Measurements from ENCODE around the gene TTC33. TPM values are rescaled to one million over a fixed set of nuclear protein-coding genes. Genes with fewer than 3 reads are reported as not detected.

Gene TTC33
- total RNA-seq, 1 donor from 2014 or later = 16.2 TPM

DNA sequence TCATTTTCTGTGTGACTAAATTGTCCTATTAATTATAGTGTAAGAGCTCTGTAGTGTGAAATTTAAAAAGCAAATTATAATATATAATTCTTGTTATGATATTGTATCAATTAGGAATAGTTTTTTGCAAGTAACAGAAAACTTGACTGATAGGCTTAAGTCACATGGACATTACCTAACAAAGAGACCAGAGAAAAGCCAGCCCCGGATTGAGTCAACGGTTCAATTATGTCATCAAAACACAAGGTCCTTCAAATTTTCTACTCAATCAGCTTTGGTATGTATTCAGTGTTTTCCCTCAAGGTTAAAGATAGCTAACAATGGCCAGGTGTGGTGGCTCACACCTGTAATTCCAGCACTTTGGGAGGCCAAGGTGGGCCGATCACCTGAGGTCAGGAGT lies 202.8 kb downstream of the TTC33 start:
- intact Hi-C loops (cut with micrococcal nuclease) = no loop called here

DNA sequence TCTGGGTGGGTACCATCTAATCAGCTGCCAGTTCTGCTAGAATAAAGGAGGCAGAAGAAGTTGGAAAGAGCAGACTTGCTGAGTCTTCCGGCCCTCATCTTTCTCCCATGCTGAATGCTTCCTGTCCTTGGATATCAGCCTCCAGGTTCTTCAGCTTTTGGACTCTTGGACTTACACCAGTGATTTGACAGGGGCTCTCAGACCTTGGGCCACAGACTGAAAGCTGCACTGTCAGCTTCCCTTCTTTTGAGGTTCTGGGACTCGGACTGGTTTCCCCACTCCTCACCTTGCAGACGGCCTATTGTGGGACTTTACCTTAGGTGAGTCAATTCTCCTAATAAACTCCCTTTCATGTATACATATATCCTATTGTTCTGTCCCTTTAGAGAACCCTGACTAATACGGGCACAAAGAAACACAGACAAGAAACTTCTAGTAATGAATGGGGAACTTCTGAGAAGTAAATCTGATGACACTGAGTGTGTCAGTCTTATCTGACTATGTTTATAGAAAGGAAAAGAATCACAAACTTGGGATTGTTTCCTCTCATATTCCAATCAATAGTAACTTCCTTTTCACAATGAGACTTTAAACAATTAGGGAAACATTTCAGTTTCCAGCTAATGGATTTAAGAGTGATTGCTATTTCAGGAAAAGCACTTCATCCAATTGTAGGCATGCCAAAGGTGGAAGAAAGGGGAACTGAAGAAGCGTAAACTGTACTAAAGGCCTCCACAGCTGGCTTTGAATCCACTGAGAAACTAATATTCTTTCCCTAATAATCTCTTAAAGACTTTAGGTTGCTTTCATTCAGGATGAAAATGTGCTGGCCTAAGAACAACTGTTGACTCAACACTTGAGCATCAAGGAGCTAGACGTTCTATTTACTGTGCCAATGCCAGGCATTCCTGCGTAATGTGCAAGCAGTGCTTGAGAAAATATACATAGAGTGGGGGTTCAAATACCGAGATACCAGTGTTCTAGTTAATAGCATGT lies 204.0 kb downstream of the TTC33 start:
- intact Hi-C loops (cut with micrococcal nuclease) = no loop called here

DNA sequence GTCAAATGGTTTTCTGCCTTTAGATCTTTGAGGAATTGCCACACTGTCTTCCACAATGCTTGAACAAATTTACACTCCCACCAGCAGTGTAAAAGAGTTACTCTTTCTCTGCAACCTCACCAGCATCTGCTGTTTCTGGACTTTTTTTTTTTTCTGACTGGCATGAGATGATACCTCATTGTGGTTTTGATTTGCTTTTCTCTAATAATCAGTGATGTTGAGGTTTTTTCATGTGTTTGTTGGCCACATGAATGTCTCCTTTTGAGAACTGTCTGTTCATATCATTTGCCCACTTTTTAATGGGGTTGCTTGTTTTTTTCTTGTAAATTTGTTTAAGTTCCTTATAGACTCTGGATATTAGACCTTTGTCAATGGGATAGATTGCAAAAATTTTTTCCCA lies 205.3 kb downstream of the TTC33 start:
- intact Hi-C loops (cut with micrococcal nuclease) = no loop called here

DNA sequence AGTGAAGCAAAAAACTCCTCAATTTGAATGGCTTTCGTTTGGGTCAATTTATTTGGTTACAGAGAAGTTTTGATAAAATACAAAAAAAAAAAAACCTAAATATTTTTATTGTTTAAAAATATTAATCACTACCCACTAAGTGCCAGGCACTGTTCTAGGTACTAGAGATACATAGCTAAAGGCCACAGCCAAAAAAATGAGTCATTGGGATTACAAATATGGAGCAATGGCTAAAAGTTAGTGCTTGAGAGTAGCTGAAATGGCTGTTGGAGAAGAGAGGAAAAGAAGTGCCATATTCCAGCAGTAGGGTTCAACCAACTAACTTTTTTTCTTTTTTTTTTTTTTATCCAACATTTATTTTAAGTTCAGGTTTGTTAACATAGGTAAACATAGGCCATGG lies 206.1 kb downstream of the TTC33 start:
- intact Hi-C loops (cut with micrococcal nuclease) = no loop called here

DNA sequence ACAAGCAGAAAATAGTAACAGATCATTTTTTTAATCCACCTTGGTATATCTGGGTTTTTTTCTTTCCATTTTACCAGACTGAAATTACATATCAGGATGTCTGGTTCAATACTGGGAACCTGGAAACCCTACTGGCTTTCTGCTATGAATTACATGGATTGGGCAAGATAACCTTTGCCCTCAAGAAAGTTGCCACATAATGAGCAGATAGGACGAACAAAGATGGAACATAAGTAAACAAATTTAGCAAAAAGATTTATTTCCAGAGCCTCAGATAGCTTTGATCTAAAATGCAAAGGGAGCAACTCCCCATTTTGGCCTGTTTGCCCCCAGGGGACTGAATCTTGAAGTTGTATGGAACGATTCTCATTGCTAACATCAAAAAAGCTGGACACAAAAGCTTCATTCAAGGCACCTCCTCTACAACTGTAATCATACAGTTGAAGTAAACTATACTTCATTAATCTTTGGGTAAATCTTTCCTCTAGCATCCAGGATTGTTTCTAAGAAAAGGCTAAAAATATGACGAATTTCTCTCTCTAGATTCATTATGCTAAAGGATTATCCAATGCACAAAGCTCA lies 207.7 kb downstream of the TTC33 start:
- intact Hi-C loops (cut with micrococcal nuclease) = no loop called here

DNA sequence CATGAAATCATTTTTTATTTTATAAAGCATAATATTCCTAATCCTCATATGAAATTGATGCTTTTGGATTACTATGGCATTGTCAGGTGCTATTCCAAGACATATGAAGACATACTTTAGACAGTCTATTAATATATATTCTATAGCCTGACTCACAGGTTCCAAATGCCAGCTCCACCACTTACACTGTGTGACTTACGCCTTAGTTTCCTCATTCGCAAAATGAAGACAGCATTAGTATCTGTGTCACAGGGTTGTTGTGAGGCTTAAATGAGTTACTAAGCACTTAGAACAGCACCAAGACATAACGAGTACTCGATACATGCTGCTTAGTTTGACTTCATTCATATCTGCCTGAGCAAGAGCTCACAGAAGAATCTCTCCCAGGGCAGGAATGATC lies 208.2 kb downstream of the TTC33 start:
- intact Hi-C loops (cut with micrococcal nuclease) = no loop called here

DNA sequence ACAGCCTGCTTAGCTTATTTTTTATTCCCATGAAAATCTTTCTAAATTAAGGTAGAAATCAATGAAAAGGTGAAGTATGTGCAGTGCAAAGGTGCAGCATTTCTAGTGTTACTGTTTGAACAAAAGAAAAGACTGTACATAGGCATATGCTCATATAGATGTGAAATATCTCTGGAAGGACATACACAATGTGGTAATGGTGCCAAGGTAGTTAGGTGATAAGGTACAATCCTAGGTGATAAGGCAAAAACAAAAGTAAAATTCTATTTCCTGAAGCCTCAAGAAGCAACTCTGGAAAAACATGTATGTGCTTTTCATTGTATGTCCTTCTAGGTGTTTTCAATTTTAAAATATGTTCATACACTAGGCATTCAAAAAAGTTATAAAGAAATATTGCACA lies 215.5 kb downstream of the TTC33 start:
- intact Hi-C loops (cut with micrococcal nuclease) = no loop called here

DNA sequence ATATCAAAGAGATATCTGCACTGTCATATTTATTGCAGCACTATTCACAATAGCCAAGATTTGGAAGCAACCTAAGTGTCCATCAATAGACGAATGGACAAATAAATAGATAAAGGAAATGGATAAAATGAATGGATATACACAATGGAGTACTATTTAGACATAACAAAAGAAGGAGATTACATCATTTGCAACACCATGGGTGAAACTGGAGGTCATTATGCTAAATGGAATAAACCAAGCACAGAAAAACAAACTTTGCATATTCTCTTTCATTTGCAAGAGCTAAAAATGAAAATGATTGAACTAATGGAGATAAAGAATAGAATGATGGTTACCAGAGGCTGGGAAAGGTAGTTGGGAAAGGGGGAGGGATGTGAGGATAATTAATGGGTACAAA lies 231.1 kb downstream of the TTC33 start:
- intact Hi-C loops (cut with micrococcal nuclease) = no loop called here

DNA sequence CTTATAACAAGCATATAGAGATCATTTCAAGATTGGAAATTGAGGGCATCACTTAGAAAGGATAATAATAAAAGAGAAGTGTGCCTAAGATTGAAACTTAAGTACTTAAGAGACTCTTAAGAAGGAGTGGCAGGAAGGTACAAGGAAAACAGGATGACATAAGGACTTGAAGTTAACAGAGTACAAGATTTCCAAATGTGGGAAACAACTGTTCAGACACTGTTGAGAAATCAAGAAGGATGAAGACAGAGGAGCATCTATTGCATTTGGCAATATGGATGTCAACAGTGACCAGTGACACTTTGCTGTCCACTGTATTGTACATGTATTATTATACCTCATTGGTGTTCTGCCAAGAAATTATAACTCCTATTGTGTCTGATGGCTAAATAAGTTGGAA lies 233.8 kb downstream of the TTC33 start:
- intact Hi-C loops (cut with micrococcal nuclease) = no loop called here

DNA sequence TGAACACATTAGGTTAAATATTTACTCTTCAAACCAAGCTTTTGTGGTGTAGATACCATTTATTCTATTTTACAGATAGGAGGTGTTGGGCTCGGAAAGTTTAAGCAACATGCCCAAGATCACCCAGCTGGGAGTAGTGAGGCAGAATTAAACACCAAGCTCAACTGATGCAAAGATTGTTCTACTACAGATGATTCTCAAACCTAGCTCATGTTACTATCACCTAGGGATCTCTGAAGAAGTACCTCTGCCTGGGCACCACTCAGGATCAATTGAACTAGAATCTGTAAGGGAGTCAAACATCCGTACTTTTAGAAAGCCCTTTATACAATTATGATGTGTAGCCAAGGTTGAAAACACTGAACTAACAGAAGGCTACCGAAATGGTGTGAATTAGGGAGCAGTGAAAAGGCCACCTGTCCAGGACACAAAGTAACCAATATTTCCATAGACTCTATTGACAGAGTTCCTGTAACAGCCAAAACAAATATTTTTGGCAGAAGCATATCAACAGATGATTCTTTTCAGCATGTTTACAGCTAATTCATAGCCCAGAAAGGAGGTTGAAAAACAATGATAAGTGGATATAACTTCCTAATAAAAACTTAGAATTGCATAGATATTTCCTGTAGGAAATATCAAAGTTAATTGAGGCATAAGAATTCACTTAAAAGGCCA lies 234.5 kb downstream of the TTC33 start:
- intact Hi-C loops (cut with micrococcal nuclease) = no loop called here

DNA sequence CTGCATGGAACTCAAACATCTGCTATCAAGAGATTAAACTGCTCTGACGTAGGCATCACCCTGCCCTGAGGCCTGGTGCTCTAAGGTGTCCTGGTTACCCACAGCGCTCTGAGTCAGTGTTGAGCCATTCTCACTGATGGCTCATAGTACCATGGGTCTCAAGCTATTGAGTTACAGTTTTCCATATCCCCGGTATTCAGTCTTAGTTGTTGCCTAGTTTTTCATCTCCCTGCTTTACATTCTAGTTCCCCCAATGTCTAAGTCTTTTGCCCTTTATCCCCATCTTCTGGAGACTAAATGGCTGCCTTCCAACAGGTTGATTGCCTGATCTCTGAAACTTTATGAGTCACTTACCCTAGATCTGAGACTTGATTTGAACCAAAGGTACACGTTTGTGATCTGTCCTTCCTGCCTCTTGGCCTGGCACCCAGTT lies 237.3 kb downstream of the TTC33 start:
- intact Hi-C loops (cut with micrococcal nuclease) = no loop called here

DNA sequence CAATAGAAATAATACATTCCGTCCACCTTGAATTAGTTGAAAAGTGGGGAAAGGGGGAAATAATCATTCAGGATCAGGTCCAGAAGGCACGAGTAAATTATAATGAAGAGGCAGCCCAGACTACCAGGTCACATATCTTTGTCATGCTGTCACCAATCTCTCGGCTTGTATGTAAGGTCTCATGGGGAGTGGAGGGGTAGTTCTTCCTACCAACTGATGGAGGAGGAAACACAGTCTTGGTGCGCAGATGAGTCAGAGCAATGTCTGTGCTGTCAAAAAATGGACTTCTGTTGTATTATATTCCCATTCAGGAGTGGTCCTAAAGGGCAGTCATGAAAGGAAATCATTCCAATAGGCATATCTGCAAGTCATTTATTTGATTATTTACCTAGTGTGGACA lies 240.3 kb downstream of the TTC33 start:
- intact Hi-C loops (cut with micrococcal nuclease) = no loop called here

DNA sequence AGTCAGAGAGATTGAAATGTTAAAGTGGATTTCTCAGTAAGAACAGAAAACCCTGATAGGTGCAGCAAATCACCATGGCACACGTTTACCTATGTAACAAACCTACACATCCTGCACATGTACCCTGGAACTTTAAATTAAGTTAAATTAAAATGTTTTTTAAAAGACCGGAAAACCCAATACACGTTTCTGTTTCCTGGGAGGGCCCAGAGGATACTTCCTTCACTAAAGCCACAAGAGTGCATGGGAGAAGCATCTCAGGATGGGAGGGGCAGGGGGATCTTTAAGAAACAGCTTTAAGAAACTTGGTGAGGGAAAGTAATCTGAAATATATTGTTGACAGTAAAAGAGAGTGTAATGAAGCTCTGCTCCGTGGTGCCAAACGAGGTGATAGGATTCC lies 240.8 kb downstream of the TTC33 start:
- intact Hi-C loops (cut with micrococcal nuclease) = no loop called here

DNA sequence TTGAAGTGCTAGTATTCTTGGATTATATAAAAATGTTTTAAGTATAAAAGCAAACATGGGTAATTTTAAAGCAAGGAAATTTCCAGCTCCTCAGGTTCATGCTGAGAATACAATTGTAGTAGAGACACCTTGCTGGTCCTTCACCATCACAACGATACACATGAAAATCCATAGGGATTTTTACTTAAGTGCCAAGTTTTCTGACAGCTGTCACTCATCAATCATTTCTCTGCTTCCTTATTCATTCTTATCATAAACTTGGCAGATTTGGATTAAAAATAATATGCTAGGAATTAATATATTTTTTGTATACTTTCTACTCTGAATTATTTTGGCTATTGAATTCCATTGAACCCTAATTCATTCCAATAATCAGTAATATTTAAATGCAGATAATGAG lies 244.0 kb downstream of the TTC33 start:
- intact Hi-C loops (cut with micrococcal nuclease) = no loop called here

DNA sequence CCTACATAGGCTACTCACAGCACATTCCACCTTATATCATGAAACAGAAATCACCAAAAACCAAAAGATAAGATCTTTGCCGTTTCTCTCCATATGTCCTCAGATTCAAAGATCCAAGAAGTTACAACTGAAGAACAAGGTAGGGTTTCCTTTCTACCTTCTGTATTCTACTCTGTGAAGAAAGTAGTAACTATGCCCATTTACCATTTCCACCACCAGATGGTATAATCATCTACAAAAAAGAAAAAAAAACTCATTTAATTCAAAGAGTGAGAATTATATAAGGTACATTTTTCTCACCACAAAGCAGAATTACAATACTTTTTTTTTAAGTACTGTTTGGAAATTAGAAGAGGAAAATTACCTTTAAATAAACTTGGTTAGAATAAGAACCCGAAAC lies 248.7 kb downstream of the TTC33 start:
- intact Hi-C loops (cut with micrococcal nuclease) = loop anchor here (1.0 to 10.0 kb wide), 3 partner anchors 174 to 562 kb away; no protein-coding TSS in a partner anchor

DNA sequence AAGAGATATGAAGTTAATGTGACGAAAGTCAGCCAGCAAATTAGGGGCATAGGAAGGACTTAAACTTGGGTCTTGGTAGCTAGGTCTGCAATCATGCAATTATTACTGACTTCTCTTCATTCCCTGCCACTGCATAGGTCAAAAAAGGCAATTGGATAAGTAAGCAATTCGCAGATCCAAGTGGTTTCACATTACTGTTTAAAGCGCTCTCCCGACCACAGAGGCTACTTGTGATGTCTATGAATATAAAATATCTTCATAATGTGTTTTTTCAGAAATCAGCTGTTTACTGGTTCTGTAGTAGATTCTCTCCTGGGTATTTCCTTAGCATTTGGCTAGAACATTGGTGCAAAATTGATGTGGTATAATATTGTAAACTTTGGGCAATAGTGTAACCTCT lies 250.7 kb downstream of the TTC33 start:
- intact Hi-C loops (cut with micrococcal nuclease) = loop anchor here (10.0 kb wide), 1 partner anchor 560 kb away; no protein-coding TSS in a partner anchor

DNA sequence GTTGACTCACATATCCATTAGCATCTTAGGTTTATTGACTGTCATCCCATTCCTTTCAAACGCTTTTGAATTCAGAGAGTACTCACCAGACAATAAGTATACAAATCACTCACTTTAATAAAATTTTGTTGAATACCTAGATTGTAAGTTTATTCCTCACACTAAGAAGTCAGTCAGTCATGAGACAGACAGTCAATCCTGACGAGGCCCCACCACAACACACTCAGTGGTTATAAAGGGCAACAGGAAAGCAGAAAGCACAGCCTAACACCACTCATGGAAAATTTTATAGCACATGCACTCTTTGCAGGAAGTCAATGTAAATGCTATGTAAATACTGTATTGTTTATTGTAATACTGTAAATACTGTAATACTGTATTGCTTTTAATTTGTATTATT lies 252.3 kb downstream of the TTC33 start:
- intact Hi-C loops (cut with micrococcal nuclease) = loop anchor here (2.0 to 10.0 kb wide), 2 partner anchors 17 to 559 kb away; no protein-coding TSS in a partner anchor

DNA sequence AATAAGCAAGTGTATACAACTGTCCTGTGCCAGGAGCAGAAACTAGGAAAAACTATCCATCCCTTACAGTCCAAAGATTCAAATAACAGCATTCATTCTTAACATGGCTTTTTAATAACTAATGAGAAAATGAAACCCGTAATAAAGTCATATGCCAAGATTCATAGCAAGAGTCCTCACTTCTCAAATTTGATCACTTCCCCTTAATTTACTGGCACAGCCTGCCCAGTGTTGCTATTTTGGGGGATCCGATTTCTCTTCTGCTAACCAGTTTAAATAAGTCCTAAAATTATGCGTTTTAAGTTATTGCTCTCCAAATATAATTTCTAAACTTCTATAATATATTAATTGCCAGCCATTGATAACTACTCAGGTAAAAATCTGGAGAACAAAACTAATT lies 253.0 kb downstream of the TTC33 start:
- intact Hi-C loops (cut with micrococcal nuclease) = loop anchor here (2.0 to 10.0 kb wide), 2 partner anchors 16 to 558 kb away; no protein-coding TSS in a partner anchor

DNA sequence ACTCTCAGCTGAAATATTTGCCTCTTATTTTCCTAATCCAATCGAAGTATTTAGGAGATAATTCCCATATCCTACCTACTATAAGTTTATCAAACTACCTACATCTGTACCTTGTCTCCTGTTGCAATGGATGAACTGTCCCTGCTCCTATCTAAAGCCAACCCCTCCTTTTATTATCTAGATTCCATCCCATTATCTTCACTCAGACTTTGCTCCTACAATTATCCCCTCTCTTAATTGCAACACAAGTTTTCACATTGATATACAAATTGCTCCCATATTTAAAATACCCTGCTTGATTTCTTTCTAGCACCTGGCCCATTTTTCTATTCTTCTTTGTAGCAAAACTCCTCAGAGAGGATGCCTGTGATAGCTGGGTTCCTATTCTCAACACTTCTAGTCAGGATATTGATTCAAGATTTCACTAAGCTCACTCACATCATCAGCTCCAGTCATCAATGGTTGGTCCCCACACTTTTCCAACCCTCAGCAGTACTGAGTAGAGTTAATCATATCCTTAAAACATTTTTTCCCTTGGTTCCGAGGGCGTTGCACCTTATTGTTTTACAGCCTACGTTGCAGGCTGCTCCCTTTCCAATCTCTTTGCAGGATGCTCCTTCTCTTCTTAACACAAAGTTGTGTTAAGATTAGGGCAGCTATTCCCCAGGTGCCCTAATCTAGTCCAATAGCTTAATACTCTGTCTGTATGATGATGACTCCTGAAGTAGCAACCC lies 253.9 kb downstream of the TTC33 start:
- intact Hi-C loops (cut with micrococcal nuclease) = loop anchor here (2.0 to 10.0 kb wide), 2 partner anchors 15 to 557 kb away; no protein-coding TSS in a partner anchor

DNA sequence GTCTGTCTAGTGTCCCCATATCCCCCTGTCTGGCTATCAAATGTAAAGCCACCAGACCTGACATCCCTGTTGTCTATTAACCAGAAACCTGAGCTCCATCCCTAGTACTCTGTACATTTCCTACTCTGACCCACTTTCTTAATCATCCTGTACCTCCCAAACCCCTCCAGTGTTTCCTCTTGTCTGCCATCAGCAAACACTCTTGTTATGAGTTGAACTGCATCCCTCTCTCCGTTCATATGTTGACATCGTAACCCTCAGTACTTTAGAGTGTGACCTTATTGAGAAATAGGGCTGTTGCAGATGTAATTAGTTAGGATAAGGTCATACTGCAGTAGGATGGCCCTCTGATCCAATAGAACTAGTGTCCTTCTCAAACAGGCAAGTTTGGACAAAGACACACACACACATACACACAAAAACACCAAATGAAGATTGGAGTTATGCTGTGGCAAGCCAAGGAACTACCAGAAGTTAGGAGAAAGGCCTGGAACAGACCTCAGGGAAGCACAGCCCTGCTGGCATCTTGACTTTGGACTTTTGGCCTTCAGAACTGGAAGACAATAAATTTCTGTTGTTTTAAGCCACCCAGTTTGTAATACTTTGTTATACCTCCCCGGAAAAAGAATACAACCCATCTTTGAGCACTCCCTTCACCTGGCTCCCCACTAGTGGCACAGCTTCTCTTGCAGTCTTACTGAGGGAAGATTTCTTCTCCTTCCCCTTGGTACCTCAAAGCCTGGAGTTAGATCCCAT lies 256.1 kb downstream of the TTC33 start:
- intact Hi-C loops (cut with micrococcal nuclease) = loop anchor here (10.0 kb wide), 1 partner anchor 555 kb away; no protein-coding TSS in a partner anchor

Data from T-helper 2 cell treated with Interferon-gamma antibody and Interleukin-4, amounts not matched to agents 100 ng/mL and 5 ng/mL, for 36 hours (primary cell).